ENCODE measurements around the gene SH3BGR.

The SH3BGR gene

DNA sequence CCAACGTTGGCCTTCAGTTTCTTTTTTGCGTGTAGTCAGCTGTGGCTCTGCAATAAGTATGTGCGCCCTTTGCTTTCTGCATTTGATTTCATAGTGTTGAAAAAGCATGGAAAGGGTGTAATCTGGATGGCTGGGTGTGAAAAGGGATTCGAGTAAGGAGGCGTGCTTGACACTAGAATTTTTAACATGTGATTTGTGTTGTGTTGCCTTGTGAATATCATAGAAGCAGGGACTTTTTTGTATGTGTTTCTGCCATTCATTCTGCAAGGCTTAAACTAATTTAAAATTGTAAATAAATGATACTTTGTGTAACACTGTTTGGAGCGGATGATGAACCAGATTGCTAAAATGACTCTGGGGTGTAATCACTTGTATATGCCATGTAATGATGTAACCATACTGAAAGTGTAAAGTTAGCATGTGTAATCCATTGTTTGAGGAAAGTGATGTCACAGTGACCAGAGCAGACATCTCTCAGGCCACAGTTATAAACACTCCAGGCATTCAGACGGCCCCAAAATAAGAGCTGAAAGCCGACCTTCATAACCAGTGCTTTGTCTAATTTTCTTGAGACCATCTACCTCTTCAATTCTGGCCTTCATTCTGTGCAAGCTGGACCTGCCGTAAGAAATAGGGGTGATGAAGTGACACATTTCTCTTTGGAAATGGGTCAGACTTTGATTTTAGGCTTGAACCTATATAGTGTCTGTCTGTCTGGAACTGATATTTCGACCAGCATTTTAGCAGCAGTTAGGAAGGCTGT is 618 bp downstream of the SH3BGR start:
- TF ChIP-seq TARDBP (IDR thresholded peaks at IDR 0.05): no peak
- TF ChIP-seq LEF1 (IDR thresholded peaks at IDR 0.05; ENCODE audit: borderline replicate concordance): no peak
- TF ChIP-seq ELF4 (IDR thresholded peaks at IDR 0.05): no peak
- no peak for TF ChIP-seq FOXK2 (IDR thresholded peaks at IDR 0.05)
- no peak for TF ChIP-seq L3MBTL2 (conservative IDR thresholded peaks at IDR 0.05)
- no peak for DNase-seq (ENCODE audit: extremely low spot score)
- ChIA-PET POLR2A (interaction anchor here (1.0 kb wide), 1 partner anchor 269 kb away, joined by 4 read pairs; the partner anchor contains the start of gene PSMG1), CTCF (no interaction called here)

DNA sequence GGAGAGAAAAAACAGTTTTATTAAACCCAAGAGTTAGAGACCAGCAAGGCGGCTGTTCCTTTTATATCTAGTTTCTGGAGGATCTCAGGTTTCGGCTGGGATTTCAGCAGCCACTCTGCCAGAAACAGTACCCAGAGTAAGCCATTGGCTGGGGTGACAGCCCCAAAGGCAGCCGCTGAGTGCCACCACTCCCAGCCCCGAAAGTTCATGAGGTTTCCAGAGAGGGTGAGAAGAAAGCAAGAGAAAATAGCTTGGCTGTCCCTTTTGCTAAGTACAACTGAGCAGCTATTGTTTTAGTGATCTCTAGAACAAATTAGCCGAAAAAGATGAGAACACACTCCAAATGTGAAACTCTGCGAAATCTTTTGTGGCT is 1.2 kb downstream of the SH3BGR start:
- ChIA-PET POLR2A (interaction anchor here (1.0 kb wide), 1 partner anchor 270 kb away, joined by 4 read pairs; the partner anchor contains the start of gene PSMG1), CTCF (no interaction called here)
- TF ChIP-seq CTBP1 (IDR thresholded peaks at IDR 0.05; ENCODE audit: borderline replicate concordance) (no peak), FOXK2 (IDR thresholded peaks at IDR 0.05) (no peak), L3MBTL2 (conservative IDR thresholded peaks at IDR 0.05) (no peak), ARNT (IDR thresholded peaks at IDR 0.05) (no peak), BHLHE40 (IDR thresholded peaks at IDR 0.05; ENCODE audit: borderline replicate concordance) (no peak), TARDBP (IDR thresholded peaks at IDR 0.05) (no peak), HDGF (IDR thresholded peaks at IDR 0.05; ENCODE audit: borderline replicate concordance) (no peak), ZNF384 (IDR thresholded peaks at IDR 0.05) (no peak), SUZ12 (IDR thresholded peaks at IDR 0.05) (no peak), FOXA1 (IDR thresholded peaks at IDR 0.05) (no peak), NFRKB (IDR thresholded peaks at IDR 0.05) (no peak), LEF1 (IDR thresholded peaks at IDR 0.05; ENCODE audit: borderline replicate concordance) (no peak)
- TF ChIP-seq, protein P1, sequence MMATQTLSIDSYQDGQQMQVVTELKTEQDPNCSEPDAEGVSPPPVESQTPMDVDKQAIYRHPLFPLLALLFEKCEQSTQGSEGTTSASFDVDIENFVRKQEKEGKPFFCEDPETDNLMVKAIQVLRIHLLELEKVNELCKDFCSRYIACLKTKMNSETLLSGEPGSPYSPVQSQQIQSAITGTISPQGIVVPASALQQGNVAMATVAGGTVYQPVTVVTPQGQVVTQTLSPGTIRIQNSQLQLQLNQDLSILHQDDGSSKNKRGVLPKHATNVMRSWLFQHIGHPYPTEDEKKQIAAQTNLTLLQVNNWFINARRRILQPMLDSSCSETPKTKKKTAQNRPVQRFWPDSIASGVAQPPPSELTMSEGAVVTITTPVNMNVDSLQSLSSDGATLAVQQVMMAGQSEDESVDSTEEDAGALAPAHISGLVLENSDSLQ (IDR thresholded peaks at IDR 0.05): no peak
- DNase-seq (ENCODE audit: extremely low spot score): no peak

DNA sequence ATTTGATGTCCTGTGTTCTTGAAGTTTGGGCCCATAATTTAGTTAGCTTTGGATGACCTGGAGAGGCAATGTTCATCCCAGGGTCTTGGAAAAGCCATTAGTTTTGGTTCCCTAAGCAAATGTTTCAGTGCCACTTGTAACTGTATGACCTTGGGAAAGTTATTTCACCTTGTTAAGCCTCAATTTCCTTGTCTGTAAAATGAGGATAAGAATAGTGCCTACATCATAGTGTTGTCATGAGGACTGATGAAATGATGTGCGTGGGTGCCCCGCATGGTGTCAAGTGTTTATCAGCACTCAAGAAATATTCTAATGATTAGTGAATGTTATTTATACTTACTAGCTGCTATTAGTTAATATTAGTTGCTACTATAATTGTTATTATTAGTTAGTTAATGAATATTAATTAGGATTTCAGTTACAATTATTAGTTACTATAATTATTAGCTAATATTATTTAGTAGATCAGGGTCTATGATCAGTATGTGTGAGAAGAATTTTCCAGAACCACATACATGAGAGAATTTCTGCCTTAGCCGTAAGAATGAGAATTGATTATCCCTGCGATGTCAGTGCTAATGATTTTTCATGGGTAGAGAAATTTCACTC is 1.9 kb downstream of the SH3BGR start:
- POLR2A ChIA-PET: interaction anchor here (1.0 kb wide), 1 partner anchor 270 kb away, joined by 4 read pairs; the partner anchor contains the start of gene PSMG1
- CTCF ChIA-PET: no interaction called here
- no peak for TF ChIP-seq FOXA1 (IDR thresholded peaks at IDR 0.05)
- TF ChIP-seq FOXM1 (IDR thresholded peaks at IDR 0.05; ENCODE audit: borderline replicate concordance): no peak
- TF ChIP-seq L3MBTL2 (conservative IDR thresholded peaks at IDR 0.05): no peak
- TF ChIP-seq CTBP1 (IDR thresholded peaks at IDR 0.05; ENCODE audit: borderline replicate concordance): no peak
- TF ChIP-seq ZNF384 (IDR thresholded peaks at IDR 0.05): no peak
- TF ChIP-seq SP1 (IDR thresholded peaks at IDR 0.05): no peak
- no peak for DNase-seq (ENCODE audit: extremely low spot score)

DNA sequence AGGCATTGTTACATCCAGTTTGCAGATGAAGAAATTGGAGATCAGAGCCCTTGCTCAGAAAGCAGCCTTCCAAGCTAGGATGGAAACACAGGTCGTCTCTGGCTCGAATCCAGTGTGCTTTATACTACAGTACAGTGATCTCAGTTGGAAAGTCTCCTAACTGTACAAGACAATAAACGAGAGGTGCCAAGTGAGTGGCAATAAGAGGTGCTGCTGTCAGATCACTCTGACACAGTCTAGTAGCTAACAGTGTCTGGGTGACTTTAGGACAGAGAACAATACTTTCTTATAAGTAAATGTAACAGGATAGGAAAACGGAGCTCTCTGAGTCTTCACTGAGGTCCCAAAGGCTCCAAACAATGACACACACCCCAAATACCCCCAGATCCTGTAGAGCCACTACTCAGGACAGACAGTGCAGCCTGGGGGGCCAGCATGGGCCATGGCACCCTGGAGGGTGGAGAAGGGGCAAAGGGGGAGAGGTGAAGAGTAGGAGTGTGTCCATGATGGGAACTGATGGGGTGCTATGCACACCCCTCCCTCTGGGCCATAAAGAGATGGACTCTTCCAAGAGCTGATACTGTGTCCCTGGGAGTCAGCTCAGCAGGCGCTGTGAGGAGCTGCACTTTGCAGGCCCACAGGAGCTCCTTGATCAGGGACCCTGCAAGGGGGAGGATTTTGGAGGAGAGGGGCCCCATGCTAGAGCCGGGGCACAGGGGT is 3.3 kb downstream of the SH3BGR start:
- ChIA-PET CTCF (no interaction called here), POLR2A (interaction anchor here (1.0 kb wide), 1 partner anchor 10 kb away, joined by 4 read pairs; the partner anchor contains the start of gene LCA5L)
- no peak for TF ChIP-seq BHLHE40 (IDR thresholded peaks at IDR 0.05; ENCODE audit: borderline replicate concordance)
- no peak for TF ChIP-seq CTBP1 (IDR thresholded peaks at IDR 0.05; ENCODE audit: borderline replicate concordance)
- no peak for TF ChIP-seq NFRKB (IDR thresholded peaks at IDR 0.05)
- TF ChIP-seq ARNT (IDR thresholded peaks at IDR 0.05): no peak
- TF ChIP-seq FOXA1 (IDR thresholded peaks at IDR 0.05): no peak
- TF ChIP-seq L3MBTL2 (conservative IDR thresholded peaks at IDR 0.05): no peak
- TF ChIP-seq, protein P1 (IDR thresholded peaks at IDR 0.05): no peak
- no peak for TF ChIP-seq HDGF (IDR thresholded peaks at IDR 0.05; ENCODE audit: borderline replicate concordance)
- TF ChIP-seq LEF1 (IDR thresholded peaks at IDR 0.05; ENCODE audit: borderline replicate concordance): no peak
- no peak for TF ChIP-seq FOXK2 (IDR thresholded peaks at IDR 0.05)
- no peak for TF ChIP-seq FOXM1 (IDR thresholded peaks at IDR 0.05; ENCODE audit: borderline replicate concordance)
- no peak for TF ChIP-seq ELF4 (IDR thresholded peaks at IDR 0.05)
- no peak for TF ChIP-seq SP1 (IDR thresholded peaks at IDR 0.05)
- no peak for TF ChIP-seq SUZ12 (IDR thresholded peaks at IDR 0.05)
- TF ChIP-seq ZNF384 (IDR thresholded peaks at IDR 0.05): no peak
- TF ChIP-seq TARDBP (IDR thresholded peaks at IDR 0.05): no peak
- DNase-seq (ENCODE audit: extremely low spot score): no peak

DNA sequence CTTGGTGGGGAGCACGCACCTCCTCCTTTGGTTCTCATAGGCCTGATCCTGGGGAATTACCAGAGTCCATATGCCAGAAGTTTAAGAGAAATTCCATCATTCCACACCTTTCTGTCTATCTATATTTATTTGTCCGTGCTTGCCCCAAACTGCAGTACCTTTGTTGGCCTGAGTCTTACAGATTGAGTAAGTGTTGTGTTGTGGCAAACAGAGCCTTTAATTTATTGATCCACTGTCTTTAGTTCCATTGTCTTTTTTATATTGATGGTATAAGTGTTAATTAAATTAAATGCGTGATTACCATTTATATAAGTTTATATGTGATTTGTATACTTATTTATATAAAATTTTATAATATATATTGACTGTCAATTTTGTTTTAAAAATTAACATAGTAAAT is 4.9 kb downstream of the SH3BGR start:
- ChIA-PET CTCF (no interaction called here), POLR2A (no interaction called here)
- no peak for DNase-seq (ENCODE audit: extremely low spot score)
- no peak for TF ChIP-seq SP1 (IDR thresholded peaks at IDR 0.05)
- TF ChIP-seq ARNT (IDR thresholded peaks at IDR 0.05): no peak
- TF ChIP-seq TARDBP (IDR thresholded peaks at IDR 0.05): no peak
- TF ChIP-seq ELF4 (IDR thresholded peaks at IDR 0.05): no peak
- TF ChIP-seq SUZ12 (IDR thresholded peaks at IDR 0.05): no peak
- no peak for TF ChIP-seq L3MBTL2 (conservative IDR thresholded peaks at IDR 0.05)
- no peak for TF ChIP-seq HDGF (IDR thresholded peaks at IDR 0.05; ENCODE audit: borderline replicate concordance)
- TF ChIP-seq CTBP1 (IDR thresholded peaks at IDR 0.05; ENCODE audit: borderline replicate concordance): no peak
- TF ChIP-seq FOXM1 (IDR thresholded peaks at IDR 0.05; ENCODE audit: borderline replicate concordance): no peak
- no peak for TF ChIP-seq LEF1 (IDR thresholded peaks at IDR 0.05; ENCODE audit: borderline replicate concordance)
- no peak for TF ChIP-seq ZNF384 (IDR thresholded peaks at IDR 0.05)
- TF ChIP-seq NFRKB (IDR thresholded peaks at IDR 0.05): no peak
- no peak for TF ChIP-seq BHLHE40 (IDR thresholded peaks at IDR 0.05; ENCODE audit: borderline replicate concordance)
- TF ChIP-seq FOXK2 (IDR thresholded peaks at IDR 0.05): no peak
- TF ChIP-seq FOXA1 (IDR thresholded peaks at IDR 0.05): no peak
- TF ChIP-seq, protein P1 (IDR thresholded peaks at IDR 0.05): no peak

Measured in HEK293T (cell line).